ENCODE results near the gene MLLT10. TPM values are rescaled to one million over a fixed set of nuclear protein-coding genes. Genes with fewer than 3 reads are reported as not detected.
A peak's percentile ranks its signal among the peaks of the same experiment; 100 is the strongest.

Gene MLLT10
- total and polyA plus RNA-seq, 9 of the 15 experiments (the other 6 are each of a cell fraction or from before 2014, with no cell fraction given) = 18.8 to 81.4 (median 64.2) TPM

GRCh38 chr10:21527598-21528235, 6.3 kb upstream of the MLLT10 start (continued):
- no peak for TF ChIP-seq ARHGAP35 (IDR thresholded peaks at IDR 0.05; ENCODE audit: partially characterized antibody)
- TF ChIP-seq ETV5 (CRISPR knock-in tag; IDR thresholded peaks at IDR 0.05; ENCODE audit: low read depth) = no peak
- no peak for TF ChIP-seq ZNF175 (CRISPR knock-in tag; IDR thresholded peaks at IDR 0.05; ENCODE audit: low read depth)
- peak; percentile 73 for TF ChIP-seq CHD1 (IDR thresholded peaks at IDR 0.05; ENCODE audit: low read length)
- TF ChIP-seq PHF20 (IDR thresholded peaks at IDR 0.05; ENCODE audit: partially characterized antibody) = no peak
- no peak for TF ChIP-seq CSDE1 (IDR thresholded peaks at IDR 0.05)
- TF ChIP-seq MAFF (IDR thresholded peaks at IDR 0.05; ENCODE audit: low read length) = peak; percentile 66
- TF ChIP-seq ZNF584 (CRISPR knock-in tag; IDR thresholded peaks at IDR 0.05; ENCODE audit: low read depth) = no peak
- TF ChIP-seq CBX1 (IDR thresholded peaks at IDR 0.05; ENCODE audit: low read depth) = 0 out of 2 replicates have a peak, but pooled peaks have one; percentile 11
- TF ChIP-seq MYNN (IDR thresholded peaks at IDR 0.05) = no peak
- TF ChIP-seq MYNN (CRISPR knock-in tag; IDR thresholded peaks at IDR 0.05) = no peak
- no peak for TF ChIP-seq CEBPG (CRISPR knock-in tag; IDR thresholded peaks at IDR 0.05)
- no peak for TF ChIP-seq CEBPG (tag; conservative IDR thresholded peaks at IDR 0.05 in 1 of 2, IDR thresholded peaks at IDR 0.05 in 1 of 2)
- no peak for TF ChIP-seq NUFIP1 (IDR thresholded peaks at IDR 0.05; ENCODE audit: partially characterized antibody)
- no peak for TF ChIP-seq ZNF551 (CRISPR knock-in tag; IDR thresholded peaks at IDR 0.05)
- TF ChIP-seq ZNF311 (CRISPR knock-in tag; IDR thresholded peaks at IDR 0.05) = no peak
- TF ChIP-seq, protein P1, sequence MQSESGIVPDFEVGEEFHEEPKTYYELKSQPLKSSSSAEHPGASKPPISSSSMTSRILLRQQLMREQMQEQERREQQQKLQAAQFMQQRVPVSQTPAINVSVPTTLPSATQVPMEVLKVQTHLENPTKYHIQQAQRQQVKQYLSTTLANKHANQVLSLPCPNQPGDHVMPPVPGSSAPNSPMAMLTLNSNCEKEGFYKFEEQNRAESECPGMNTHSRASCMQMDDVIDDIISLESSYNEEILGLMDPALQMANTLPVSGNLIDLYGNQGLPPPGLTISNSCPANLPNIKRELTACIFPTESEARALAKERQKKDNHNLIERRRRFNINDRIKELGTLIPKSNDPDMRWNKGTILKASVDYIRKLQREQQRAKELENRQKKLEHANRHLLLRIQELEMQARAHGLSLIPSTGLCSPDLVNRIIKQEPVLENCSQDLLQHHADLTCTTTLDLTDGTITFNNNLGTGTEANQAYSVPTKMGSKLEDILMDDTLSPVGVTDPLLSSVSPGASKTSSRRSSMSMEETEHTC (IDR thresholded peaks at IDR 0.05) = no peak
- peak; percentile 44; the same call in 1 of the 2 replicates for TF ChIP-seq ZNF384 (IDR thresholded peaks at IDR 0.05; ENCODE audit: low read depth, low read length)
- no peak for TF ChIP-seq YY1 (IDR thresholded peaks at IDR 0.05; ENCODE audit: borderline replicate concordance in 1 of 3, control insufficient read depth in 1 of 3, extremely low read depth in 1 of 3, insufficient read depth in 3 of 3, insufficient read length in 1 of 3, insufficient replicate concordance in 2 of 3, low read depth in 1 of 3, low read length in 2 of 3)
- no peak for TF ChIP-seq ZNF766 (CRISPR knock-in tag; conservative IDR thresholded peaks at IDR 0.05)
- TF ChIP-seq RAD51 (IDR thresholded peaks at IDR 0.05; ENCODE audit: borderline replicate concordance, low read depth) = no peak
- TF ChIP-seq ZKSCAN3 (CRISPR knock-in tag; IDR thresholded peaks at IDR 0.05) = 0 out of 2 replicates have a peak, but pooled peaks have one; percentile 37
- TF ChIP-seq ZNF140 (CRISPR knock-in tag; IDR thresholded peaks at IDR 0.05) = no peak
- TF ChIP-seq ZNF707 (CRISPR knock-in tag; conservative IDR thresholded peaks at IDR 0.05) = no peak
- TF ChIP-seq ZNF24 (IDR thresholded peaks at IDR 0.05) = no peak
- TF ChIP-seq CBFA2T3 (IDR thresholded peaks at IDR 0.05) = no peak
- 0 out of 4 replicates have a peak, but pooled peaks of 1 of the 2 experiments have one; percentile 13 for TF ChIP-seq MNT (conservative IDR thresholded peaks at IDR 0.05)
- TF ChIP-seq TBP (optimal IDR thresholded peaks at IDR 0.05; ENCODE audit: low read depth, low read length) = peak; percentile 47
- no peak for TF ChIP-seq STAT5B (CRISPR knock-in tag; IDR thresholded peaks at IDR 0.05)
- peak; percentile 51; the same call in 1 of the 2 replicates for TF ChIP-seq BACH1 (tag; IDR thresholded peaks at IDR 0.05)
